HEK293T (cell line): ENCODE results near the gene EDN2.

Experiments
- BHLHE40 ChIP-seq: fragments of 450-650 bp; IDR thresholded peaks from 2 replicates; pipeline ENCODE4 v1.6.1; 2016; ENCODE audit warnings: mild to moderate bottlenecking, moderate library complexity, borderline replicate concordance
- CTBP1 ChIP-seq: fragments of 450-650 bp; IDR thresholded peaks from 2 replicates; pipeline ENCODE4 v1.6.1; 2016; ENCODE audit warnings: borderline replicate concordance
- FOXA1 ChIP-seq: fragments of 450-650 bp; IDR thresholded peaks from 2 replicates; pipeline ENCODE4 v1.6.1; 2016; ENCODE audit warnings: mild to moderate bottlenecking
- FOXK2 ChIP-seq: fragments of 450-650 bp; IDR thresholded peaks from 2 replicates; pipeline ENCODE4 v1.6.1; 2016; ENCODE audit warnings: mild to moderate bottlenecking
- FOXM1 ChIP-seq: fragments of 450-650 bp; IDR thresholded peaks from 2 replicates; pipeline ENCODE4 v1.6.1; 2017; ENCODE audit warnings: mild to moderate bottlenecking, borderline replicate concordance
- HDGF ChIP-seq: fragments of 450-650 bp; IDR thresholded peaks from 2 replicates; pipeline ENCODE4 v1.6.1; 2017; ENCODE audit warnings: antibody characterized with exemption, borderline replicate concordance
- LEF1 ChIP-seq: fragments of 450-650 bp; IDR thresholded peaks from 2 replicates; pipeline ENCODE4 v1.6.1; 2017; ENCODE audit warnings: mild to moderate bottlenecking, borderline replicate concordance
- SP1 ChIP-seq: fragments of 450-650 bp; IDR thresholded peaks from 2 replicates; pipeline ENCODE4 v1.6.1; 2017
- SUZ12 ChIP-seq: fragments of 450-650 bp; IDR thresholded peaks from 2 replicates; pipeline ENCODE4 v1.6.1; 2016; ENCODE audit warnings: mild to moderate bottlenecking
- ZNF384 ChIP-seq: fragments of 450-650 bp; IDR thresholded peaks from 2 replicates; pipeline ENCODE4 v1.6.1; 2016
- TF ChIP-seq, protein P1 (sequence below): fragments of 450-650 bp; IDR thresholded peaks from 2 replicates; pipeline ENCODE4 v1.6.1; 2016

DNA sequence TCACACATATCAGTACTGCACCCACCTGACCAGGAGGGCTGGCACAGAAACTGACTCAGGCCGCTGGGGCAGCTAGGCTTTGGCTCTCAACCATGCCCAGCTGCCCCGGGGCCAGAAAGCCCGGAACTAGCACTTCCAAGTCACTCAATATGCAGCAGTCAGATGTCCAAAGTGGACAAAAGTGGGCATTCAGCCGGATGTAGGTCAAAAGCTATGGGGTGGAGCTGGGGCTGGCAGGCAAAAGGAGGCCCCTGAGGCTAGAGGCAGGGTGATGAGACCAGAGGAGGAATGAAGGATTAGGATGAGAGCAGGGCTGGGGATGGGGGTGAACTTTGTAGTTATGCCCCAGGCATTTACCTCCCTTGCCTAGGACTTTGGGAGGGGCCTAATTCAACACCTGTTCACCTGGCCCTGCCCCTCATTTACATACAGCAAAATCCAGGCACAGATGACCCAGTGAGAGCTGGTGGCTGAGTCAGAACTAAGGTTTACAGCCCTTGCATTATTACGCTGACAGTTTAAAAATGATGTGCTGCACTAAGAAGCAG lies 30.7 kb upstream of the EDN2 start:
- TF ChIP-seq CTBP1 (no peak), HDGF (no peak), FOXA1 (no peak), SP1 (no peak), ZNF384 (no peak), SUZ12 (no peak), FOXK2 (no peak), LEF1 (no peak), BHLHE40 (no peak), FOXM1 (no peak)
- TF ChIP-seq, protein P1, sequence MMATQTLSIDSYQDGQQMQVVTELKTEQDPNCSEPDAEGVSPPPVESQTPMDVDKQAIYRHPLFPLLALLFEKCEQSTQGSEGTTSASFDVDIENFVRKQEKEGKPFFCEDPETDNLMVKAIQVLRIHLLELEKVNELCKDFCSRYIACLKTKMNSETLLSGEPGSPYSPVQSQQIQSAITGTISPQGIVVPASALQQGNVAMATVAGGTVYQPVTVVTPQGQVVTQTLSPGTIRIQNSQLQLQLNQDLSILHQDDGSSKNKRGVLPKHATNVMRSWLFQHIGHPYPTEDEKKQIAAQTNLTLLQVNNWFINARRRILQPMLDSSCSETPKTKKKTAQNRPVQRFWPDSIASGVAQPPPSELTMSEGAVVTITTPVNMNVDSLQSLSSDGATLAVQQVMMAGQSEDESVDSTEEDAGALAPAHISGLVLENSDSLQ = no peak
